Smooth muscle cell (in vitro differentiated cells): Measurements from ENCODE around the gene DACH1. TPM values are rescaled to one million over a fixed set of nuclear protein-coding genes. Genes with fewer than 3 reads are reported as not detected.

Experiments
- DNase-seq: peaks from one replicate; lab custom pipeline; 2025; ENCODE audit not compliant: unreplicated experiment; lab: John Stamatoyannopoulos, UW
- H2AFZ ChIP-seq: fragments of 200-600 bp; sonication (generic); 2 replicates; pipeline ENCODE4 v1.6.0; 2016; ENCODE audit warnings: antibody characterized with exemption, low read depth, mild to moderate bottlenecking
- H3F3A ChIP-seq: fragments of 200-600 bp; sonication (generic); 2 replicates; pipeline ENCODE4 v1.6.0; 2017; ENCODE audit warnings: antibody characterized with exemption, low read depth
- H3K27ac ChIP-seq: fragments of 200-600 bp; sonication (generic); 2 replicates; pipeline ENCODE4 v1.5.1; 2016; ENCODE audit warnings: low read depth, mild to moderate bottlenecking
- H3K27me3 ChIP-seq: fragments of 200-600 bp; sonication (generic); 2 replicates; pipeline ENCODE4 v1.6.1; 2016; ENCODE audit warnings: low read depth, mild to moderate bottlenecking
- H3K36me3 ChIP-seq: fragments of 200-600 bp; sonication (generic); 2 replicates; pipeline ENCODE4 v1.5.1; 2016; ENCODE audit warnings: low read depth
- H3K4me1 ChIP-seq: fragments of 200-600 bp; sonication (generic); 2 replicates; pipeline ENCODE4 v1.5.1; 2016; ENCODE audit warnings: low read depth
- H3K4me2 ChIP-seq: fragments of 200-600 bp; sonication (generic); 2 replicates; pipeline ENCODE4 v1.6.0; 2016; ENCODE audit warnings: mild to moderate bottlenecking
- H3K4me3 ChIP-seq: fragments of 200-600 bp; sonication (generic); 2 replicates; pipeline ENCODE4 v1.5.1; 2016; ENCODE audit warnings: mild to moderate bottlenecking
- H3K79me2 ChIP-seq: fragments of 200-600 bp; sonication (generic); 2 replicates; pipeline ENCODE4 v1.6.0; 2016; ENCODE audit warnings: low read depth, mild to moderate bottlenecking
- H3K9ac ChIP-seq: fragments of 200-600 bp; sonication (generic); 2 replicates; pipeline ENCODE4 v1.6.0; 2016; ENCODE audit warnings: low read depth
- H3K9me3 ChIP-seq: fragments of 200-600 bp; sonication (generic); replicated peaks from 2 replicates; pipeline ENCODE4 v1.5.1; 2016; ENCODE audit warnings: low read depth
- H4K20me1 ChIP-seq: fragments of 200-600 bp; sonication (generic); 2 replicates; pipeline ENCODE4 v1.6.0; 2016; ENCODE audit warnings: low read depth
- WGBS: methylation state at CpG from one replicate; pipeline ENCODE4 v1.1.7; 2016; ENCODE audit warnings: low lambda C conversion rate; 5-methylcytosine and 5-hydroxymethylcytosine counted together
- polyA plus RNA-seq: library from polyadenylated mRNA; unstranded; fragments of >200 nt; fragmentation: Nextera tagmentation; extraction: Ambion mirVana; gene quantifications from 2 replicates; pipeline ENCODE4 v1.2.1, GENCODE V29; 2016
- total RNA-seq: library from RNA; depleted of rRNA; stranded (reverse); fragments of >200 nt; gene quantifications from 2 replicates; pipeline ENCODE4 v1.2.3, GENCODE V29; 2014
- TF ChIP-seq, protein P1 (sequence below): fragments of 200-600 bp; sonication (generic); IDR thresholded peaks from 2 replicates; pipeline ENCODE4 v1.5.1; 2017; ENCODE audit warnings: borderline replicate concordance, mild to moderate bottlenecking, antibody characterized with exemption; ENCODE audit not compliant: insufficient read depth, poor library complexity, severe bottlenecking

The DACH1 gene
- total and polyA plus RNA-seq, 2 experiments from 2014 or later = 0.33 to 1.6 TPM

GRCh38 chr13:71714802-71715375, 152.1 kb downstream of the DACH1 start:
- H3K4me3 ChIP-seq = no peak overlapping the region

GRCh38 chr13:71712988-71713653, 153.9 kb downstream of the DACH1 start:
- TF ChIP-seq, protein P1, sequence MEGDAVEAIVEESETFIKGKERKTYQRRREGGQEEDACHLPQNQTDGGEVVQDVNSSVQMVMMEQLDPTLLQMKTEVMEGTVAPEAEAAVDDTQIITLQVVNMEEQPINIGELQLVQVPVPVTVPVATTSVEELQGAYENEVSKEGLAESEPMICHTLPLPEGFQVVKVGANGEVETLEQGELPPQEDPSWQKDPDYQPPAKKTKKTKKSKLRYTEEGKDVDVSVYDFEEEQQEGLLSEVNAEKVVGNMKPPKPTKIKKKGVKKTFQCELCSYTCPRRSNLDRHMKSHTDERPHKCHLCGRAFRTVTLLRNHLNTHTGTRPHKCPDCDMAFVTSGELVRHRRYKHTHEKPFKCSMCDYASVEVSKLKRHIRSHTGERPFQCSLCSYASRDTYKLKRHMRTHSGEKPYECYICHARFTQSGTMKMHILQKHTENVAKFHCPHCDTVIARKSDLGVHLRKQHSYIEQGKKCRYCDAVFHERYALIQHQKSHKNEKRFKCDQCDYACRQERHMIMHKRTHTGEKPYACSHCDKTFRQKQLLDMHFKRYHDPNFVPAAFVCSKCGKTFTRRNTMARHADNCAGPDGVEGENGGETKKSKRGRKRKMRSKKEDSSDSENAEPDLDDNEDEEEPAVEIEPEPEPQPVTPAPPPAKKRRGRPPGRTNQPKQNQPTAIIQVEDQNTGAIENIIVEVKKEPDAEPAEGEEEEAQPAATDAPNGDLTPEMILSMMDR = no peak
- Histone ChIP-seq H3K27ac (no peak overlapping the region), H3K4me1 (no peaks in the 10 kb centered on the region), H3K9ac (no peak overlapping the region), H3K79me2 (no peaks in the 10 kb centered on the region), H3K36me3 (no peaks in the 10 kb centered on the region), H4K20me1 (no peaks in the 10 kb centered on the region), H2AFZ (peak overlapping the region; percentile 54), H3K27me3 (no peaks in the 10 kb centered on the region), H3K4me3 (no peak overlapping the region), H3K4me2 (no peak overlapping the region), H3F3A (no peaks in the 10 kb centered on the region), H3K9me3 (no peaks in the 10 kb centered on the region)
- WGBS = 55% methylated on average over 3 of the region's 3 CpGs
- no peak for DNase-seq

More at GRCh38 chr13:71714802-71715375, 152.1 kb downstream of the DACH1 start:
- Histone ChIP-seq H3K4me1 (peaks cover 9% of the 10 kb centered on the region), H3K27me3 (no peaks in the 10 kb centered on the region), H3K27ac (no peak overlapping the region), H3K36me3 (no peaks in the 10 kb centered on the region), H3K9me3 (no peaks in the 10 kb centered on the region), H3K79me2 (no peaks in the 10 kb centered on the region), H3K9ac (no peak overlapping the region), H2AFZ (no peak overlapping the region), H3K4me2 (no peak overlapping the region), H4K20me1 (no peaks in the 10 kb centered on the region), H3F3A (no peaks in the 10 kb centered on the region)
- no peak for DNase-seq
- TF ChIP-seq, protein P1 = no peak
- whole genome bisulfite sequencing = 79% methylated on average over 2 of the region's 2 CpGs

- Histone ChIP-seq H3K4me3 (no peak overlapping the region), H3K4me2 (no peak overlapping the region), H3K36me3 (no peaks in the 10 kb centered on the region), H3K4me1 (no peaks in the 10 kb centered on the region), H3K27me3 (no peaks in the 10 kb centered on the region), H4K20me1 (no peaks in the 10 kb centered on the region), H2AFZ (no peak overlapping the region), H3F3A (no peaks in the 10 kb centered on the region), H3K79me2 (no peaks in the 10 kb centered on the region), H3K27ac (no peak overlapping the region), H3K9me3 (no peaks in the 10 kb centered on the region), H3K9ac (no peak overlapping the region)
- TF ChIP-seq, protein P1 = no peak
- no peak for DNase-seq
- WGBS = 94% methylated on average over 4 of the region's 4 CpGs
Measured at GRCh38 chr13:71704656-71705055, 162.3 kb downstream of the DACH1 start.

DNA sequence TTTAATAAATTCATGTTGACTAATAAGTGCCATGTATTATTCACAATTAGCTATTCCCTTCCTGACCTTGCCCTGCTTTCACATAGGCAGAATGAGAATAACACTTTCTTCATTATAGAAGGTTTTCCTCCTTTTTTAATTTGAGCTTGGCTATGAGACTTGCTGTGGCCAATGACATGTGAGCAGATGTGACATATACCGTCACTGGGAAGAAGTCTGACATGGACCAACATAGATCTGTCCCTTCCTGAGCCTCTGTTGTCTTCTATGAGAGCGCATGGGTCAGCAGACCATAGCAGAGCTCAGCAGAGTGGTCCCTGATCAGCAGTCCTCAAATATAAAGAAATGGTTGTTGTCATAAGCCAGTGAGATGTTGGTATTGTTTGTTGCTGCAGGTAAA, 163.9 kb downstream of the DACH1 start:
- DNase-seq = no peak
- TF ChIP-seq, protein P1 = no peak
- no peak overlapping the region for H3K4me3 ChIP-seq
- H3K9me3 ChIP-seq = no peaks in the 10 kb centered on the region
- H3K36me3 ChIP-seq = no peaks in the 10 kb centered on the region
- H3K79me2 ChIP-seq = no peaks in the 10 kb centered on the region
- 93% methylated on average over 2 of the region's 2 CpGs for WGBS
- H3K27ac ChIP-seq = no peak overlapping the region
- H3K4me2 ChIP-seq = no peak overlapping the region
- no peaks in the 10 kb centered on the region for H3K4me1 ChIP-seq
- H3K9ac ChIP-seq = no peak overlapping the region
- H3K27me3 ChIP-seq = no peaks in the 10 kb centered on the region
- H2AFZ ChIP-seq = no peak overlapping the region
- no peaks in the 10 kb centered on the region for H3F3A ChIP-seq
- no peaks in the 10 kb centered on the region for H4K20me1 ChIP-seq
